ENCODE measurements around the gene FADD. TPM values are rescaled to one million over a fixed set of nuclear protein-coding genes. Genes with fewer than 3 reads are reported as not detected.
"Not testable (repeated sequence)": the region's sequence is repeated elsewhere in the genome, so short reads cannot be mapped to it uniquely, and the experiment has no call there.

The FADD gene
- total RNA-seq, 1 donor from 2014 or later, result 40.8 TPM

GRCh38 chr11:70212227-70212811, 9.2 kb downstream of the FADD start:
- Histone ChIP-seq H3K9ac (ENCODE audit: low read length) (no peak overlapping the region), H3K4me1 (ENCODE audit: insufficient read depth, low read length) (peaks cover 10% of the 10 kb centered on the region), H3K27me3 (ENCODE audit: insufficient read depth, low read length) (no peaks in the 10 kb centered on the region), H4K20me1 (ENCODE audit: insufficient read depth, low read length) (peaks cover 26% of the 10 kb centered on the region), H3K4me3 (ENCODE audit: insufficient read depth, low read depth, low read length) (no peak overlapping the region), H3K9me3 (ENCODE audit: insufficient read depth, low read depth, low read length) (no peaks in the 10 kb centered on the region), H3K36me3 (ENCODE audit: insufficient read depth, low read length) (peaks cover 6% of the 10 kb centered on the region), H3K4me2 (ENCODE audit: low read length) (no peak overlapping the region), H2AFZ (ENCODE audit: low read depth, low read length) (no peak overlapping the region), H3K27ac (ENCODE audit: low read depth, low read length) (no peak overlapping the region), H3K79me2 (ENCODE audit: insufficient read depth, low read length) (peaks cover 9% of the 10 kb centered on the region)
- H3K27ac Mint-ChIP-seq (ENCODE audit: unreplicated experiment), result peak overlapping the region; percentile 48
- no peaks in the 10 kb centered on the region for H3K27me3 Mint-ChIP-seq (ENCODE audit: low read depth, unreplicated experiment)
- H3K9me3 Mint-ChIP-seq (ENCODE audit: unreplicated experiment), result no peaks in the 10 kb centered on the region
- DNase-seq (ENCODE audit: low read depth) (no peak), FAIRE-seq (no peak)
- peaks cover 5% of the 10 kb centered on the region for H3K36me3 Mint-ChIP-seq (ENCODE audit: low read depth, unreplicated experiment)
- no peak for TF ChIP-seq EZH2 (IDR thresholded peaks at IDR 0.05; ENCODE audit: insufficient read depth, low read length)
- no peak for TF ChIP-seq CTCF (IDR thresholded peaks at IDR 0.05; ENCODE audit: insufficient read depth, low read depth, low read length)
- no peak overlapping the region for H3K4me3 Mint-ChIP-seq (ENCODE audit: unreplicated experiment)
- H3K4me1 Mint-ChIP-seq (ENCODE audit: low read depth, unreplicated experiment), result peaks cover 13% of the 10 kb centered on the region

DNA sequence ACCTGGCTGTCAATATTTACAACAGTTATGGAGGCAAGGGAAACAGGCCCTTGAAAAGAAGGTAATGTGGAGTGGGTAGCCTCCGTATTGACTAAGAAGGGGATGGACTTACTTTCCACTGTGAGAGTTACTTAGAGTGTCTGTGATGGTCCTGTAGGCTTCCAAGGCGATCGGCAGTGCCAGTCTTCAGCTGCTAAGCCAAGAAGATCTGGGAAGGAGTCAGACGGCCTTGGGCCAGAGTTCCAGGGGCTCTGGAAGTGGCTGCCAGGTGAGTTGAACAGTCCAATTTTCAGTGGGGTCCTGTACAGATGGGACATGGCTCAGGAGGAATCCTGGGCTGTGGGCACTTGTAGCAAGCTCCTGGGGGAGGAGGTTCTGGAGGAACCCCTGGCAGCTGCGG, 14.3 kb downstream of the FADD start:
- not testable (repeated sequence) for H3K4me3 ChIP-seq (ENCODE audit: insufficient read depth, low read depth, low read length); H3K9me3 Mint-ChIP-seq (ENCODE audit: unreplicated experiment); H3K79me2 ChIP-seq (ENCODE audit: insufficient read depth, low read length); DNase-seq (ENCODE audit: low read depth); H2AFZ ChIP-seq (ENCODE audit: low read depth, low read length); H3K36me3 ChIP-seq (ENCODE audit: insufficient read depth, low read length); FAIRE-seq; H3K4me1 ChIP-seq (ENCODE audit: insufficient read depth, low read length); H3K9me3 ChIP-seq (ENCODE audit: insufficient read depth, low read depth, low read length); H4K20me1 ChIP-seq (ENCODE audit: insufficient read depth, low read length); H3K27ac ChIP-seq (ENCODE audit: low read depth, low read length); H3K9ac ChIP-seq (ENCODE audit: low read length); H3K27me3 ChIP-seq (ENCODE audit: insufficient read depth, low read length); H3K27ac Mint-ChIP-seq (ENCODE audit: unreplicated experiment); H3K36me3 Mint-ChIP-seq (ENCODE audit: low read depth, unreplicated experiment); H3K4me3 Mint-ChIP-seq (ENCODE audit: unreplicated experiment); H3K4me1 Mint-ChIP-seq (ENCODE audit: low read depth, unreplicated experiment); H3K4me2 ChIP-seq (ENCODE audit: low read length)
- peaks cover 12% of the 10 kb centered on the region for H3K27me3 Mint-ChIP-seq (ENCODE audit: low read depth, unreplicated experiment)

DNA sequence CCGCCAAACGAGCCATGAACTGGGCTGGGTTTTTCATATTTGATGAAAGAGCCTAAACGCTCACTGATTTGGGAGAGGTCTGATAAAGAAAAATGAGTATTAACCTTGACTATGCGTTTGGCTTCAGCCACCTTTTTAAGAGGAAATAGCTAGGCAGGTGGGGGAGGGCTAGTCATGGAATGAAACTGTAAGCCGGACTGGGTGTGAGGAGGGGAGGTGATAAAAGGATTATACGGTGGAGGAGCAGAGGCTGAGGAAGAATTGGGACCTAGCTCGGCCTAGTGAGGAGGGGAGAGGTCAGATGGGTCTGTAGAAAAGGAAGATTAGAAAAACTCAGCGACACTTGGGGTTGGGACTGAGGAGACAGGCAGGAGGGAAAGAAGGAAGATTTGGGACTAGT, 15.0 kb downstream of the FADD start:
- FAIRE-seq; H3K9me3 Mint-ChIP-seq (ENCODE audit: unreplicated experiment); H3K4me3 Mint-ChIP-seq (ENCODE audit: unreplicated experiment): not testable (repeated sequence)

More for the DNA sequence above, 15.0 kb downstream of the FADD start:
- not testable (repeated sequence) for H4K20me1 ChIP-seq (ENCODE audit: insufficient read depth, low read length); H2AFZ ChIP-seq (ENCODE audit: low read depth, low read length); H3K27ac ChIP-seq (ENCODE audit: low read depth, low read length); H3K4me1 ChIP-seq (ENCODE audit: insufficient read depth, low read length); H3K9ac ChIP-seq (ENCODE audit: low read length); DNase-seq (ENCODE audit: low read depth); H3K4me3 ChIP-seq (ENCODE audit: insufficient read depth, low read depth, low read length); H3K36me3 ChIP-seq (ENCODE audit: insufficient read depth, low read length); H3K27ac Mint-ChIP-seq (ENCODE audit: unreplicated experiment); H3K79me2 ChIP-seq (ENCODE audit: insufficient read depth, low read length); H3K9me3 ChIP-seq (ENCODE audit: insufficient read depth, low read depth, low read length); H3K36me3 Mint-ChIP-seq (ENCODE audit: low read depth, unreplicated experiment); H3K4me2 ChIP-seq (ENCODE audit: low read length); H3K4me1 Mint-ChIP-seq (ENCODE audit: low read depth, unreplicated experiment); H3K27me3 ChIP-seq (ENCODE audit: insufficient read depth, low read length)
- peaks cover 12% of the 10 kb centered on the region for H3K27me3 Mint-ChIP-seq (ENCODE audit: low read depth, unreplicated experiment)

Measured in astrocyte (in vitro differentiated cells and primary cell).